Raji (cell line): ENCODE measurements around the gene WDR86.

Source experiments
- POLR2A ChIP-seq: IDR thresholded peaks from 2 replicates; pipeline ENCODE4 v1.6.1; 2011; ENCODE audit warnings: low read depth, low read length, control low read depth; ENCODE audit not compliant: insufficient read depth

Gene WDR86

DNA sequence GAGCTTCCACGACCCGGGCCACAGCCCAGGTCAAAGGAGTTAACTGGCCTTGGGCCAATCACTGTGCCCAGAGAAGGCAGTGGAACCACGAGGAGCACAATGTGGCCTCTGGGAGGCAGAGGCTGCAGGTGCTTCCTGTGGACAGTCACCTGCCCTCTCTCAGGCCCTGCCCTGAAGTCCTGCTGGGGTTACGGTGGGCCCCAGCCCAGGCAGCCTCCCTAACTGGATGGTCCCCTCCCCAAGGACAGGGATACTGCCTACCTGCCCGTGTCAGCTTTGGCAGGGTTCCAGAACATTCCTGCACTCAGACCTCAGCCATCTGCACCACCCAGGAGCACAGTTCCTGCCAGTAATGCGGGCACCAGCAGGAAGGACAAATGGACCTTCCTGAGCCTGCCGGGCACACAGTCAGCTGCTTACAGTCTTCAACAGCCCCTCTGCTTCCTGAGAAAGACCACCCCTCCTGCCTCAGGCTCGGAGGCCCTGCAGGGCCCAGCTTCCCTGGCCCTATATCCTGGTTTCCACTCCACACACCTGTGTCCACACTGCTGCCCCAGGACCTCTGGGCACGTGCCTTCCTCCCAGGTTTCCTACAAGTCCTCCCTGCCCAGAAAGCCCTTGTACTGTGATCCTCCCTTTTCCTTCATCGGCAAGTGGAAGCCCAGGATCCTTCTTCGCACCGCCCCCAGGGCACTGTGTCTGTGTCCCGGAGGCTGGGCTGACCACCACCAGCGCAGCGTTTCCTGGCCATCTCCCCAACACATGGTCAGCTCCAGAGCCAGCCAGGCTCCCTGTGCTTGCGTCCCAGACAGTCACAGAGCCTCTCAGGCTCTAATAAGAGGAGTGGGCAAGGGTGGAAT is 23.3 kb downstream of the WDR86 start:
- TF ChIP-seq POLR2A: no peak

DNA sequence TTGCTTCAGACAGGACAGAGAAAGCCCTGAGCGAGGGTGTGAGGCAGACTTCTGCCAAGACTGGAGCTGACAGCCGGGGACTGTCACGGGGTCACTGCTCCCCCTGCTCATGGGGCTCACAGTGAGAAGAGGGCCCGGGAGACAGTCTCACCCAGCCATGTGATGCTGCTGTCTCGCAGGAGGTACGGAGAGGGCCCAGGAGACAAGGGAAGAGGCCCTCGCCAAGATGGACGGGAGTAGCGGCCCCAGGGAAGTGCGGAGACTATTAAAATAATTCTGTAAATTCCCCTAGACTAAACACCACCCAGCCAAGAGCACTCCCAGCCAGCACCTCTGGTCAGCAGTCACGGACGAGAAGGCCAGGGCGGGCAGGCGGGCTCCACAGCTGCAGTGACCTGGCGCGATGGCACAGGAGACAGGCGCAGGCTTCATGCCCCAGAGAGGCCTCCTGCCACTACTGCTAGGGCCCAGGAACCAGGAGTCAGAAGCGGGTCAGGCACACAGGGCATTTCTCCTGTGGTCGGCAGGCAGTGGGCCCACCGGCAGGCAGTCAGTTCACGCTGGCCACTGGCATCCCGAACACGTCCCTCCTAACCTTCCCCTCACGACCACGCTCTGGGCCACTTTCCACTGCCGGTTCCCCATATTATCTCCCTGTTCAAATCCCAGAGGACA is 24.1 kb downstream of the WDR86 start:
- TF ChIP-seq POLR2A: no peak

DNA sequence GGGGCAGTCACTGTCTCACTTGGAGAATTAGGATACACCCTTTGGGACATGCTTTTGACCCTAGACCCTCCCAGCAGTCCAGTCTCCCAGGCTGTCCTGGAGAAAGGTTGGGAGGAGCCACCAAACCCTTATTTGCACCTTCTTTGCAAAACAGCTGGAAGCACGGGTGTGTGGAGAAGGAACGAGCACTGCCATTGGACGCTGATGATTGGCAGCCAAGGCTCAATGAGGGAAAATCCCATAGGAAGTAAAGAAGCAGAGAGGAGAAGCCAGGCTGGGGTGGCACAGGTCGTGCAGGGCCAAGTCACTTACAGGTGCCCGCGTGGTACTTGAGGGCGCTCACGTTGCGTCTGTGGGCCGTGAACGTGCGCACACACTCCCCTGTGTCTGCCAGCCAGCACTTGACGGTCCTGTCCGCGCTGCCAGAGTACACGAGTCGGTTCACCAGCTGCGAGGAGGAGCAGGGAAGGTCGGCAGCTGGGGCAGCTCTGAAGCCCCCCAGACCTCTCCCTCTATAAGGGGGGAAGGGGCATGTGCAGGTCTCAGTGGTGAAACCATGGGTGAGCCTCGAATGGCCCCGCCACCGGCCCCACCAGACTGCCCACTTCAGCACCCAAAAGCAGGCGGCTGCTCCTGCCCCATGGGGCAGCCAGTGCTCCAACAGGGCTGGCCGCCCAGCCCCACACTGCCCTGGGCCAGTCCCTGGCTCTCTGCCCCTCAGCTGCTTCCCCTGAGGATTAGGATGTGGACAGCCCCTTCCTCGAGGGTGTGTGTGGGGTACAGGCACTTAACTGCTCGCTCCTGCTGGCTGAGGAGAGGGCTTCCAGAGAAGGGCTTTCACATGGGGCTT is 24.8 kb downstream of the WDR86 start:
- no peak for TF ChIP-seq POLR2A

DNA sequence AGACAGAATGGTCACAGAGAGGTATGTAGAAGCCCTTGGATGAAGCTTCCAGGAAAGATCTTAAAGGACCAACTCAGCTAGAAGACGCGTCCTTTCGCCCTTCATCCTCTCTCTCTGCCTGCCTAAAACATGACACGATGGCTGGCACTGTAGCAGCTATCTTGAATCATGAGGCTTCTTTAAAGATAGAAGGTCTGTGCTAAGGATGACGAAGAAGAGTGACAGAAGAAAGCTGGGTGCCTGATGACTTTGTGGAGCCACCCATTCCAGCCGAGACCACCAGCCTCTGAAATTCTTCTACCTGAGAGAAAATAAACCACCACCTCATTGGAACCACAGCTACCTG is 25.5 kb downstream of the WDR86 start:
- no peak for TF ChIP-seq POLR2A

GRCh38 chr7:151383638-151384351 is 26.0 kb downstream of the WDR86 start:
- no peak for TF ChIP-seq POLR2A

- no peak for TF ChIP-seq POLR2A
Measured at GRCh38 chr7:151382079-151382885, 27.6 kb downstream of the WDR86 start.

DNA sequence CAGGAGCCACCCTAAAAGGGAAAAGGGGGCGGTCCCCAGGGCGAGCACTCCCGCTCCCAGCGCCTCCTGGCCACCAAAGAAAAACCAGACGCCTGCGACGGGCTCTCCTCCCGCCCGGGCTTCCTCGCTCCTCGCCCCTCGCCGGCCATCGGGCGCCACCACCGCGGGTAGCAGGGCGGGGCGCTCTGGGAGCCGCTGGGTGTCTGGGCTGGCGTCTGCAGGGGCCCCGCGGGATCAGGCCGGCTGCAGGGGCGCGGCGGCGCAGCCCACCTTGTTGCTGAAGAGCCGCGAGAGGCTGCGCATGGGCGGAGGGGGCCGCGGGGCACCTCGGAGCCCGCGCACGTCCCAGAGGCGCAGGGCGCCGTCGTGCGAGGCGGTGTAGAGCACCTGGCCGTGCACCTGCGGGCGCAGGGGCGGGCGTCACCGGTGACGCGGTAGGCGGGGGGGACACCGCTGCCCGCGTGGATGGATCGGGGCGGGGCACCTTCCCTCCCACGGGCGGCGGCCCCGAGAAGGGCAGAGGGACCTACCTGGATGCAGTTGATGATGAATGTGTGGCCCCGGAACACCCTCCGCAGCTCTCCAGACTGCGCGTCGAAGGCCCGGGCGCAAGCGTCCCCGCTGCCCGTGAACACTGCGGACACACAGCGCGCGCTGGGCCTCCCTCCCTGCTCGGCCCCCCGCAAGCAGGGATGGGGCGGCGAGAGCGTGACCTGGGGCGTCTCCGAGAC is 28.3 kb downstream of the WDR86 start:
- no peak for TF ChIP-seq POLR2A

DNA sequence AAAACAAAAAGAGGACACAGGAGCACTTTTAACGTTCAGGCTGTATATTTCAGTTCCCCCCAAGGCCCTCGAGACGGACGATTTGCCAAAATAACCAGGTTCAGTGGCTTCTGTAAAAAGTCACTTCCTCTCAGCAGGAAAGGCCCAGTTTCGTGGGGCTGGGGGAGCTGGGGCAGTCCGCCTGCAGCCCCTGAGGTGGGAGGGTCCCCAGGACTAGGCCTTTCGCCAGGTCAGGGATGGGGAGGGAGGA is 28.8 kb downstream of the WDR86 start:
- TF ChIP-seq POLR2A: no peak

DNA sequence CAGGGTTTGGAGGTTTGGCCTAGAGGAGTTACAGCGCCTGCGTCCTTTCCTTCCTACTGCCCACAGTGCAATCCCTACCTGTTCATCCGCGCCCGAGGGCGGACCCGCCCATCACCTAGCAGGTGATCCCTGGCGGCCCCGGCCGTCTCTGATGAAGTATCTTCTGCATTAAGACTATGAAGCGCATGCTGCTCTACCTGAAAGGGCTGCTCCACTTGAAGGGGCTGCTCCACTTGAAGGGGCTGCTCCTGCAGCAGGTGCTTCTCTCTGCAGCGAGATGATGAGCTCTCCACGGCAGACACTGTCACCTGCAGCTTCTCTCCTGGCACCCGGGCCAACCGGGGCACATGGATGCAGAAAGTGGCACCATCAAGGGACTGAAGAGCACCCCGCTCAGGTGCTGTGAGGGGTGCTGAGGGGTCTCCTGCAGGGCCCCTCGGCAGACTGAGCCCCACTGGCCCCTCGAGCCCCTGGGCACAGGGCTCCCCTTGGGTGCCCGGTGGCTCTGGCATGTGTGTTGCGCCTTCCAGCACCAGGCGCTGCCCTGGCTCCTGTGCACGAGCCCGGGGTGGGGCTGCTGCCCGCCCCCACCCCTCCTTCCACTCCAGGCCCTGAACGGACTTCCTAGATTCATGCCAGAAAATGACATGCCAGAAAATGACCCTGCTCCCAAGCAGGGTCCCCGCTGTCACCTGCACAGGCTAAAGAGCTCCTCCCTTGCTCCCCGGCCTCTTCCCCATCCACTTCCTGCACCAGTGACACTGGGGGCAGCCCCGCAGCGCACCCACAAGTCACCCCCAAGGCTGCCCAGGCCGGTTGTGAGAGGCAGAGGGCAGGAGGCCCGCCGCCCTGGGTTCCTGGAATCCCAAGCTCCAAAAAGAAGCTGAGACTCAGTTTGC is 29.4 kb downstream of the WDR86 start:
- no peak for TF ChIP-seq POLR2A

GRCh38 chr7:151379534-151380198 is 30.2 kb downstream of the WDR86 start:
- TF ChIP-seq POLR2A: no peak

- no peak for TF ChIP-seq POLR2A
Measured at GRCh38 chr7:151379193-151379520, 30.7 kb downstream of the WDR86 start.

DNA sequence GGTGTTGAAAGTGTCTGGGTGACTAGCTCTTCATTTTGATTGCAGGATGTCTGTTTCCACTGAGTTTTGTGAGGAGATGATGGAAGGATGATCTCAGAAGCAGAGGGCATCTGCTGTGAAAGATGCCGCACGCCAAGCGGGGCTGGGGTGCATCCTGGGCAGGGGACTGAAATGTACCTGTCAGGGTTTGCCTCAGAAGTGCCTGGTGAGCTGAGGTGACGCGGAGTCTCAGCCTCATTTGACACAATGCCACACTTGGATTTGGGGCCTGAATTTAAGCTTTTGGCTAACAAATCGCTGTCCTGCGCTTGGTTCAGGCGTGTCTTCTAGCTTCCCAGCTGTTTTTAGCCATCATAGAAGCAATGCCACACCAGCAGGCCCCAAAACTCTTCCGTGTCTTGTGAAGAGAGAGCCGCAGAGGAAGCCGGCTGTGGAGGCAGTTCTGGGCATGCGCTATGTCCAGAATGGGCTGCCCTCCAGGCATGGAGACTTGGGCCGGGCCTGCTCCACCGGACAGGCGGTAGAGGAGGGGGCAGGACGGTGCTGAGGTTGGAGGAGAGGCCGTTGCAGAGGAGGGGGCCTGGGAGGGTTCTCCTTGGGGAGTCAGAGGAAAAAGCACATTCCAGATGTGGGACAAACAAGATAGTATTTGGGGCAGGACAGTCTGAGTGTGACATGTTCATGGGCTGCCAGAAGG is 31.2 kb downstream of the WDR86 start:
- TF ChIP-seq POLR2A: no peak
